ENCODE measurements around the gene LHX5.

Gene LHX5

DNA sequence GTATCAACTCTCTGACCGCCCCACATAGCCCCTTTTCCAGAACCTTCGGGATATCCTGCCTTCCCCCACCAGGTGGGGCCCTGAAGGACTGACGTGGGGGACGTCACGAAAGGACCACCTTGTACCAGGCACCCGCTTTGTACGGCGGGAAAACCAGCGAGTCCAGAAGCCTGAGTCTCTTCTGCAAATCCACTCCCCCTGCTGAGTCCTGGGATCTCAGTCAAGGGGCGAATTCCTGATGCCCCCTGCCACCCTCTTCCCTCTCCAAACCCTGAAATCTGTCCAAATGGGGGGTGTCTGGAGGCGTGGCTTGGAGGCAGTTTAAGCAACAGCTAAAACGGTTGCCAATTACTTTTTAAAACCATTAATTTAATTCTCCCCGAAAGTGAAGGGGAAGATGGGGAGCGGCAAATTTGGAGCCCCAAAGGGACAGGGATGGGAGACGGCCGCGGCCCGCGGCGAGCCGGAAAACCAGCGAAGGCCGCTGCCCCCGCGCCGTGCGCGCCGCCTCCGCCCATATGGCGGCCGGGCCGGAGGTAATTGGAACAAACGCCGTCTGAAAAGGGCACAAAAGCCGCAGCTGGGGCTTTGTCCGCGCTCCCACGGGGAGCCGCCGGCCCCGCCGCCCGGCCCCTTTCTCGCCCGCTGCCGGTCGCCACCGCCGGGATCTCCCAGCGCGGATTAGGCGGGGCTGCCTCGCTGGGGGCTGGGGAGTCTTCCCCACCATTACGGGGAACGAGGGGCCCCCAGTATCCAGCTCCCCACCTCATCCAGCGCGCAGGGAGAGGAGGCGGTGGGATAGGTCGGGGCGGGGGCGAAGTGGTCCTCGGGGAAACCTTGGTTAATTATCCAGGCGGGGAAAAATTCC is 6.6 kb downstream of the LHX5 start:
- DNase-seq: no peak

DNA sequence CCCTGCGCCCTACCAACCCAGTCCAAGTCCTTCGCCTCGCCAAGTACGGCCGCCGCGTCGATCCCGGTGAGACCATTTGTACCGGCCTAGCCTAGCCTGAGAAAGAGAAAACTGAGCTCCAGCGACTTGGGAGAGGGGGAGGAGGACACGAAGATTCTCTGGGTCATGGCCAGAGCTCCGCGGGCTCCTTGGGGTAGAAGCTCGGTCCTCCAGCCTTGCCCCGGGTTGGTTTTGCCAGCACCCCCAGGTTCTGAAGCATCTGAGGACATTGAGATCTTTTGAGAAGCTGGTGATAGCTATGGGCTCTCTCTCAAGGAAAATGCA is 7.3 kb downstream of the LHX5 start:
- no peak for DNase-seq

GRCh38 chr12:113463746-113464451 is 7.8 kb downstream of the LHX5 start:
- no peak for DNase-seq

DNA sequence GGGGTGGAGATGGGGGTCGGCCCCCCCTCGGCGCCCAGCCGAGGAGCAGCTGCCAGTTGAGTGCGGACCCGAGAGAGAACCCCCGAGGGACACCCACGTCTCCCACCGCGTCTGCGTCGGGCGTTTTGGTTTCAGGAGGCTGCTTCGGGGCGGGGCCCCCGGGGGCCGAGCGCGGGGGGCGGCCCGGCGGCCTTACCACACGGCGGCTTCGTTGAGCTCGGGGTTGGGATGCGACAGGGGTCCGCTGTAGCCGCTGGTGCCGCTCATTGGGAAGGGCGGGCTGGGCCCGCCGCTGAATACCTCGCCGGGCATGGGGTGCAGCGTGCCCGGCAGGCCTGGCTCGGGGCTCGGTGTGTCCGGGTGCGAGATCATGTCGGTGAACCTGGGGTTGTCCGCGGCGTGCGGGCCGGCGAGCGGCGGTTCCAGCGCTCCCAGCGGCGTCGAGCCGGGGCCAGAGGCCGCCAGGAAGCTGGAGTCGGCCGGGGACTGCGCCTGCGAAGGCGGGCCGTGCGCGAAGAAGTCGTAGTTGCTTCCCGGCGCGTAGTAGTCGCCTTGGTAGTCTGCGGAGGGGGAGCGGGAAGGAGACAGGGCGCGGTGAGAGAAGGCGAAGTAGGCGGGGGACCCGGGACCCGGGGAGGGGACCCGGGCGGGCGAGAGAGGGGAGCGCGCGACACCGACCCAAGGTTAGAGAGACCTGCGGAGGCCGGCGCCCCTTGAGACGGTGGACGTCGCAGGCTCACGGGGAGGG is 8.5 kb downstream of the LHX5 start:
- DNase-seq: no peak

GRCh38 chr12:113462117-113462774 is 9.4 kb downstream of the LHX5 start:
- peak; percentile 51 for DNase-seq

DNA sequence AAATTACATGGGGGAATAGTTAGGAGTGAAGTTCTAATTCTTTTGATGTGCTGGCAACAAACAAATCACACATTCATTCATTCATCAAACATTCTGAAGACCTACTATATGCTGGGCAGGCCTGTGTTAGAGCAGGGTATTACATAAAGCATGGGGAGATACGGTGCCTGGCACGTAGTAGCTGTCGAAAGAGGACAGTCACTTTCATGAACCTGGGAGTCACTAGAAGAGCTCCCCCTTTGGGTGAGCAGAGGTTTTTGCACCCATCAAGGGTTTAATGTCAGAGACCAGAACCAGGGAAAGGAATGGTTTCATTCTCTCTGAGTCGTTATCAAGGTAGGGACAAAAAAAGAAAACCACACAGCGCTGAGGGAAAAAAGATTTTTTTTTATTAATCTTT is 10.0 kb downstream of the LHX5 start:
- no peak for DNase-seq

DNA sequence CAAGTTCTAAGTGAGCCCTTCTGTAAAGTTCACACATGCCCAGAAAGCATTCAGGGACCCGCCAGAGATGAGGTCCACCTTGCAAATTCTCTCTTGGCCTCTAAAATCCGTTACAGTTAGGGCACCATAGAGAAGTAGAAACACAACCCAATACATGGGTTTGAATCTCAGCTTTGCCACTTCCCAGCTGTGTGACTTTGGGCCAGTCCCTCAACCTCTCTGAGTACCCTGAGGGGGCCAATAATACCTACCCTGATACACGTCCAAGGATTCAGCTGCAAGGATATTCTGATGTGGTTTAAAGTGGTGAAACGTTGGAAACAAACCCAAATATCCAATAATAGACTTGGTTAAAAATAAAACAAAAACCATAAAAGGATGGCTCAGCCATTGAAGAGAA is 11.7 kb downstream of the LHX5 start:
- DNase-seq: no peak

- no peak for DNase-seq
Observed at GRCh38 chr12:113457710-113458109, 14.0 kb downstream of the LHX5 start.

DNA sequence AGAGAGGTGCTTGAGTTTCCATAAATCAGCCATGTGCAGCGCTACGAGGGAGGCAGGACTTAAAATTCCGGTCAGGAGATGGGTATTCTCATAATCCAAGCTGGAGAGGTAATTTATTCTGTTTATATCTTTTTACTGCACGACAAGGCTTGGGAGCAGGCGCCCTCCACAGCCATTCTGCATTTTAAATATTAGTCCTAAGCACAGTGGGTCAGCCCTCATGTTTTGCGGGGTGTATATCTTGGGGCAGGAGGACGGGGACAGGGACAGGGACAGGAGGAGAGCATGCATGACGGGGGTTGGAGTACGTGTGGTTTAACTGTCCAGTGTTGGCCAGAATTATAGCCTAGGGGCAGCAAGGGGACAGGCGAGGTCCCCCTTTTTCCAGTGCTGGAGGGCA is 14.5 kb downstream of the LHX5 start:
- DNase-seq: no peak

- DNase-seq: no peak
Observed at GRCh38 chr12:113456761-113457160, 14.9 kb downstream of the LHX5 start.

GRCh38 chr12:113456199-113456598 is 15.5 kb downstream of the LHX5 start:
- no peak for DNase-seq

DNA sequence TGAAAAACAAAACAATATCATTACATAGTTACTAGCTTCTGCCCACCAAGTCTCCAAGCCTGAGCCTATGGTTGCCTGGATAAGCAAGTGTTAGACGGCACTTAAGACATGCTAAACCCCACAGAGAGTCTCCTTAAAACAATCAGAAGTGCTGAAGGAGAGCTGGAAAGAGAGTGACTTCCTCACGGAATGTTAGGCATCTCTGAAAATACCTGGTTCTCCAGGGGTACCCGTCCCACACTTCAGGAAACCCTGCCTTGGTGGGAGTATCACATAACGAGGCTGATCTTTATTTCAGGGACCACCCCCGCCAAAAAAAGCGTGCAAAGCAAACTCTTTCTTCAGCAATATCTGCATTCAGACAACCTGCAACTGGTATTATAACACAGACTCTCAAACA is 18.3 kb downstream of the LHX5 start:
- DNase-seq: no peak

DNA sequence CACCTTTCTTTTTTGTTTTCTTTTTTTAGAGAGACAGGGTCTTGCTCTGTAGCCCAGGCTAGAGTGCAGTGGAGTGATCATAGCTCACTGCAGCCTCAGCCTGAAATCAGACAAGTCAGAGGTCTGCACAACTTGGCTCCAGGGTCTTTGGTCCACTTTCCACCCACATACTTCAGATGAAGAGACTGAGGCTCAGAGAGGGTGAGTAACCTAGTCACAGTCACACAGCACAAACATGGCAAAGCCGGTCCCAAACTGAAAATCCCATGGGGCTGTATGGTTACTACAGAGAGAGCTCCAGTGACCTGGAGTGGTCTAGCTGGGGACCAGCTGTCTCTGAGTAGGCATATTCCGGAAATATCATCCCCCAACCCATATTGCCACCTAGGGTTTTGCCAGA is 19.2 kb downstream of the LHX5 start:
- no peak for DNase-seq

DNA sequence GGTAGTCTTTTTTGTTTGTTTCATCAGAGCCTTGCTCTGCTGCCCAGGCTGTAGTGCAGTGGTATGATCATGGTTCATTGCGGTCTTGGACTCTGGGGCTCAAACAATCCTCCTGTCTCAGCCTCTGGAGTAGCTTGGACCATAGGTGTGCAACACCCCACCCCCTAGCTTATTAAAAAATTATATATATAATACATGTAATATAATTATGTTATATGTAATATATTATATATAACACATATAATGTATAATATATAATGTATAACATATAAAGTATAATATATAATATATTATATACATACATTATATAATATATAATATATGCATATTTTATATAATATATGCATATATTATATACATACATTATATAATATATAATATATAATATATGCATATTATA is 21.8 kb downstream of the LHX5 start:
- no peak for DNase-seq

DNA sequence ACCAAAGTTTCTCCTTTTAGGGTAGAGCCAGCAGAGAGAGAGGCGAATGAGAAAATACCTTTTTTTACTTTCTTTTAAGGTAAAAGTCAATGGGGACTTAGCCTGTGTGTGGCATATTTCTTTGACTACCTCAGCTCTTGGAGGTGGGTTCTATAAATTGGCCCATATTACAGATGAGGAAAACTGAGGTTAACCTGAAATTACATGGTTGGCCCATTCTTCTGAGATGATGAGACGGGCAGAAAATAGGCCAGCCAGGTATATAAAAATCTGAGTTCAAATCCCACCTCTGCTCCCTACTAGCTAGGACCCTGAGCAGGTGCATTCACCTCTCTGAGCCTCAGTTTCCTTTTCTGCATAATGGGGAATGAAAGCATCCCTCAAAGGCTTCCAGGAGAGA is 22.4 kb downstream of the LHX5 start:
- DNase-seq: no peak

DNA sequence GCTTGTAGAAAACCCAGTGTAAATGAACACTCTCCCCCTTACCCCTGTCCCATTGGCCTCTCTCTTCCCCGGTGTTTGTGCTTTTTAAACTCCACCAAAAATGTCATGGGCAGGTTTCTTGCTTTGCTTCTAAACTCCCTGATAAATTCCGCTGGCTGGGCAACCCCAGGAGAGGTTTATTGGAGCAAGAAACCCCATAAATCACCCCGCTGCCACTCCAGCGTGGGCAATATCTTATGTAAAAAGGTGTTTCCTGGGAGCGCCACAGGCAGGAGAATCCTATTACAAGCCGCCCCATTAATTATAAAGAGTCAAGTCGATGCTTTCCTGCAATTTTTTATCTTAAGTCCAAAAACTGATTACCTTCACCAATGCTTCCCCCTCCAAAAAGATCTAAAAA is 22.8 kb downstream of the LHX5 start:
- DNase-seq: no peak

DNA sequence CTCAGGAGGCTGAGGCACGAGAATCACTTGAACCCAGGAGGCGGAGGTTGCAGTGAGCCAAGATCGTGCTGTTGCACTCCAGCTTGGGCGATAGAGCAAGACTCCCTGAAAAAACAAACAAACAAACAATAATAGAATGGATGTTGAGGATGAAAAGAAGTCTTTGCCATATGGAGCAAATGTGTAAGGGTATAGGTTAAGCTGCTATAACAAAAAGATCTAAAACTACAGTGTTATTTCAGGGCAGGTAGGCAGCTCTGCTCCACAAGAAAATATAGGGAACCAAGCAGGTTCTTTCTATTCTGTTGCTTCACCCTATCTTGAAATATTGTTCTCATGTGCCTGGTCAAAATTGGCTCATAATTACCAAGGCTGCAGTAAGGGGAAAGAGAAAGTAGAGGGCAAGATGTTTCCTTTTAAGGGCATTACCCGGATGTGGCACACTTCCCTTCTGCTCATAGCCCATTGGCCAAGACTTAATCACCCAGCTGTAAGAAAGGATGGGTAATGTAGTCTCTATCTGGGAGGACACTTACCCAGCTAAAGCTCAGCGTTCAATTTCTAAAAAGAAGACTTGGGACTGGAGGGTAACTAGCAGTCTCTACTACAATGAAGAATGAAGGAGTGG is 26.0 kb downstream of the LHX5 start:
- DNase-seq: no peak

- DNase-seq: no peak
Observed at GRCh38 chr12:113443030-113443539, 28.6 kb downstream of the LHX5 start.

- no peak for DNase-seq
Observed at GRCh38 chr12:113440947-113441782, 30.5 kb downstream of the LHX5 start.

- no peak for DNase-seq
Observed at GRCh38 chr12:113440336-113440735, 31.3 kb downstream of the LHX5 start.

- no peak for DNase-seq
Observed at GRCh38 chr12:113439606-113440030, 32.1 kb downstream of the LHX5 start.

DNA sequence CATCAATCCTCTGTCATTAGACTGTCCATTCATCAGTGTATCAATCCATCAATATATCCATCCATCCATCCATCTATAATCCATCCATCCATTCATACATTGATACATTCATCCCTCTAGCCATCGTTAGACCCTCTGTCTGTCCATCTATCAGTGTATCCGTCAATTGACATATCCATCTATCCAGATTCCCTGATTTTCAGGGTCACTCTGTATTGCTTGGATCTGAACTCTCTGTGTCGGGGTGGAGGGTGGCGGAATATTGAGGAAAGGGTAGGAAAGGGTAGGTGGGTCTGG is 32.4 kb downstream of the LHX5 start:
- DNase-seq: no peak

Data from DMS79 (cell line).